C4-2B (cell line): ENCODE measurements around the gene DDX24.

Experiments
- H3K27ac ChIP-seq: fragments of 450-650 bp; 2 replicates; pipeline ENCODE4 v1.5.1; 2017
- CTCF ChIP-seq: fragments of 450-650 bp; conservative IDR thresholded peaks from 2 replicates; pipeline ENCODE4 v1.5.1; 2017; ENCODE audit warnings: mild to moderate bottlenecking
- ZFX ChIP-seq: fragments of 450-650 bp; IDR thresholded peaks from 2 replicates; pipeline ENCODE4 v1.6.1; 2017

DDX24 gene

GRCh38 chr14:94113908-94114588 is 33.0 kb upstream of the DDX24 start:
- H3K27ac ChIP-seq = no peak overlapping the region
- TF ChIP-seq ZFX = no peak
- TF ChIP-seq CTCF = no peak

GRCh38 chr14:94113490-94113889 is 32.5 kb upstream of the DDX24 start:
- no peak for TF ChIP-seq CTCF
- no peak for TF ChIP-seq ZFX
- H3K27ac ChIP-seq = no peak overlapping the region

- no peak overlapping the region for H3K27ac ChIP-seq
- TF ChIP-seq CTCF (no peak), ZFX (no peak)
Measured at GRCh38 chr14:94113073-94113472, 32.1 kb upstream of the DDX24 start.

GRCh38 chr14:94112513-94113063 is 31.6 kb upstream of the DDX24 start:
- no peak for TF ChIP-seq ZFX
- no peak for TF ChIP-seq CTCF
- H3K27ac ChIP-seq = no peak overlapping the region

GRCh38 chr14:94111276-94112095 is 30.5 kb upstream of the DDX24 start:
- TF ChIP-seq CTCF (no peak), ZFX (no peak)
- H3K27ac ChIP-seq = no peak overlapping the region

GRCh38 chr14:94110552-94111181 is 29.7 kb upstream of the DDX24 start, which contains the start of gene IFI27:
Gene IFI27, plus strand, starts transcription at chr14:94110736.
- TF ChIP-seq CTCF (no peak), ZFX (no peak)
- no peak within 1 kb of the TSS for H3K27ac ChIP-seq

- H3K27ac ChIP-seq = no peak overlapping the region
- TF ChIP-seq CTCF (no peak), ZFX (no peak)
Measured at GRCh38 chr14:94109915-94110250, 28.9 kb upstream of the DDX24 start.
